GM13976 (cell line): ENCODE data around the gene PTPDC1.

Experiments used
- DNase-seq: peaks from one replicate; pipeline ENCODE4 v3.0.0; 2012; ENCODE audit warnings: low spot score
- in situ Hi-C: fragments of 300-500 bp; cut with MboI; formaldehyde crosslinking; loops from one replicate; pipeline ENCODE4 v1.12.0; 2022; ENCODE audit warnings: low sequenced_read_pairs, mixed read lengths, inconsistent platforms; ENCODE audit not compliant: unreplicated experiment
- TF ChIP-seq, protein P1 (sequence below): IDR thresholded peaks from 2 replicates; pipeline ENCODE4 v1.5.1; 2012; ENCODE audit warnings: borderline replicate concordance, mild to moderate bottlenecking; ENCODE audit not compliant: insufficient read depth; ENCODE audit errors: extremely low read depth, missing control alignments, control extremely low read depth

PTPDC1 gene

DNA sequence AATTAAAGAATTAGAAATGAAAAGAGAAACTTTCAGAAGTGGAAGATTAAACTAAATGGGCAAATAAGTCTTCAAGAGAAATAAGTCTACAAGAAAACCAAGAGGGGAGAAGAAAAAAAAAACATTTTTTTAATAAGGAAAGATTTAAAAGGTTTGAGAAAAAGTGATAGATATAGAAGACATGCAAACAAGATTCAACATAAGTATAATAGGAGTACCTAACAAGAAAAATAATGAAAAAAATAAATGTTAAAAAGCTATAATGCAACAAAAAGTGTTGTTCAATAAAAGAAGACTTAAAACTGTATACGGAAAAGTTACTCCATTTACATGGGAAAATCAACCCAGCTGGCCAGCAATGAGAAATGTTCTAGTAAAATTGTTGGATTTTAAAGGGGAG lies 42.6 kb downstream of the PTPDC1 start:
- in situ Hi-C loops = no loop called here
- TF ChIP-seq, protein P1, sequence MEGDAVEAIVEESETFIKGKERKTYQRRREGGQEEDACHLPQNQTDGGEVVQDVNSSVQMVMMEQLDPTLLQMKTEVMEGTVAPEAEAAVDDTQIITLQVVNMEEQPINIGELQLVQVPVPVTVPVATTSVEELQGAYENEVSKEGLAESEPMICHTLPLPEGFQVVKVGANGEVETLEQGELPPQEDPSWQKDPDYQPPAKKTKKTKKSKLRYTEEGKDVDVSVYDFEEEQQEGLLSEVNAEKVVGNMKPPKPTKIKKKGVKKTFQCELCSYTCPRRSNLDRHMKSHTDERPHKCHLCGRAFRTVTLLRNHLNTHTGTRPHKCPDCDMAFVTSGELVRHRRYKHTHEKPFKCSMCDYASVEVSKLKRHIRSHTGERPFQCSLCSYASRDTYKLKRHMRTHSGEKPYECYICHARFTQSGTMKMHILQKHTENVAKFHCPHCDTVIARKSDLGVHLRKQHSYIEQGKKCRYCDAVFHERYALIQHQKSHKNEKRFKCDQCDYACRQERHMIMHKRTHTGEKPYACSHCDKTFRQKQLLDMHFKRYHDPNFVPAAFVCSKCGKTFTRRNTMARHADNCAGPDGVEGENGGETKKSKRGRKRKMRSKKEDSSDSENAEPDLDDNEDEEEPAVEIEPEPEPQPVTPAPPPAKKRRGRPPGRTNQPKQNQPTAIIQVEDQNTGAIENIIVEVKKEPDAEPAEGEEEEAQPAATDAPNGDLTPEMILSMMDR = no peak
- DNase-seq = no peak

GRCh38 chr9:94127806-94128205 lies 43.5 kb downstream of the PTPDC1 start:
- DNase-seq = no peak
- TF ChIP-seq, protein P1 = no peak
- in situ Hi-C loops = no loop called here

GRCh38 chr9:94128580-94128979 lies 44.3 kb downstream of the PTPDC1 start:
- TF ChIP-seq, protein P1 = no peak
- in situ Hi-C loops = no loop called here
- no peak for DNase-seq

DNA sequence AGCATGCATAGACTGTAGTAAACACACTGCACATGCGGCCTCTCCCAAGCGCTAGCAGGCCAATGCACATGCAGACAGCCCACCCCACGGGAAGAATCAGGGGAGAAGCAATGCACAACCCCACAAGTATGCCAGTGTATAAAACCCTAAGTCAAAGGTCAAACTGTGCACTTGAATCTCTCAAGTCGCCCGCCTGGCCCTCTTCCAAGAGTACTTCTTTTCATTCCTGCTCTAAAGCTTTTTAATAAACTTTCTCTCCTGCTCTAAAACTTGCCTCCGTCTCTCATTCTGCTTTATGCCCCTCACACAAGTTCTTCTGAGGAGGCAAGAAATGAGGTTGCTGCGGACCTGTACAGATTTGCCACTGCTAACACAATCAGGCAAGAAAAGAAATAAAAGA lies 50.4 kb downstream of the PTPDC1 start:
- no peak for DNase-seq
- in situ Hi-C loops = no loop called here
- TF ChIP-seq, protein P1 = no peak

DNA sequence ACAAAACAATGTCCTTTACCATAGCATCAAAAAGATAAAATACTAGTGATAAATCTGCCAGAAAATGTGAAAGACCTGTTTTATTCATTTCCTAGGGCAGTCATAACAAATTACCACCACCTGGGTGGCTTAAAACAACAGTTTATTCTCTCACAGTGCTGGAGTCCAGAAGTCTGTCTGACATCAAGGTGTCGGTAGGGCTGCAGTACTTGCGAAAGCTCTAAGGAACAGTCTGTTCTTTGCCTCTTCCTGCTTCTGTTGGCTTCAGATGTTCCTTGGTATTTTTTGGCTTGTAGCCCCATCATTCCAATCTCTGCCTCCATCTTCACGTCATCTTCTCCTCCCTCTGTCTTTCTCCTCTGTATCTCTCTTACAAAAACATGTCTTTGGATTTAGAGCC lies 51.0 kb downstream of the PTPDC1 start:
- DNase-seq = no peak
- TF ChIP-seq, protein P1 = no peak
- in situ Hi-C loops = no loop called here

GRCh38 chr9:94139672-94140417 lies 55.6 kb downstream of the PTPDC1 start:
- DNase-seq = no peak
- in situ Hi-C loops = no loop called here
- TF ChIP-seq, protein P1 = no peak
